ENCODE data around the gene CRELD1.

The CRELD1 gene

GRCh38 chr3:9945358-9945757 lies 11.7 kb downstream of the CRELD1 start:
- no peak for TF ChIP-seq CTCF (conservative IDR thresholded peaks at IDR 0.05; ENCODE audit: low read length)
- DNase-seq (ENCODE audit: low read depth), result no peak
- no peak overlapping the region for H3K4me3 ChIP-seq (ENCODE audit: low read length)

- peak overlapping the region; percentile 71 for H3K4me3 ChIP-seq (ENCODE audit: low read length)
- peak; percentile 44 for TF ChIP-seq CTCF (conservative IDR thresholded peaks at IDR 0.05; ENCODE audit: low read length)
- DNase-seq (ENCODE audit: low read depth), result peak; percentile 86
Observed at GRCh38 chr3:9946112-9947024, 12.7 kb downstream of the CRELD1 start.

- H3K4me3 ChIP-seq (ENCODE audit: low read length), result peak overlapping the region; percentile 71
- peak; percentile 70 for DNase-seq (ENCODE audit: low read depth)
- peak; percentile 46 for TF ChIP-seq CTCF (conservative IDR thresholded peaks at IDR 0.05; ENCODE audit: low read length)
Observed at GRCh38 chr3:9947025-9947995, 13.7 kb downstream of the CRELD1 start.

GRCh38 chr3:9948586-9948985 lies 15.0 kb downstream of the CRELD1 start:
- no peak overlapping the region for H3K4me3 ChIP-seq (ENCODE audit: low read length)
- TF ChIP-seq CTCF (conservative IDR thresholded peaks at IDR 0.05; ENCODE audit: low read length), result no peak
- no peak for DNase-seq (ENCODE audit: low read depth)

DNA sequence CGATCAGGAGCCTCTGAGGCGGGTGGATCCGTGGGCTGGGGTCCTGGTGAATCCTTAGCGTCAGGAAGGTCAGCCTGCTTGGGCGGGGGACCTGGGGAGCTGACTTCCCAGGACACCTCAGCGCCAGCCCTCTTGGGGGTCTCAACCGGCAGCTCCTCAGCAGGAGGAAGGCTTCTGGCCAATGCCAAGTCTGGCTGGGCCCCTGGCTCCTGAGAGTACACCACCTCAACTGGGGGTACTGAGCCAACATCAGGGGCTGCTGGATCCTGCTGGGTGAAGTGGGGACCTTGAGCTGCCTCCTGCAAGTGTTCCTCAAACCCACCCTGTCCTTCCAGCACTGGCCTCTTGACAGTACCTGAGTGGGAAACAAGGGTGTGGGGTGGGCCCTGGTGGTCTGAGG lies 15.5 kb downstream of the CRELD1 start:
- DNase-seq (ENCODE audit: low read depth), result no peak
- H3K4me3 ChIP-seq (ENCODE audit: low read length), result no peak overlapping the region
- no peak for TF ChIP-seq CTCF (conservative IDR thresholded peaks at IDR 0.05; ENCODE audit: low read length)

GRCh38 chr3:9949626-9950025 lies 16.0 kb downstream of the CRELD1 start:
- DNase-seq (ENCODE audit: low read depth), result no peak
- TF ChIP-seq CTCF (conservative IDR thresholded peaks at IDR 0.05; ENCODE audit: low read length), result no peak
- H3K4me3 ChIP-seq (ENCODE audit: low read length), result no peak overlapping the region
